Astrocyte of the cerebellum (primary cell): ENCODE data around the gene KASH5.

Experiments
- DNase-seq: peaks from one replicate; pipeline ENCODE4 v3.0.0-alpha.2; 2011; ENCODE audit warnings: low read depth
- H3K4me3 ChIP-seq: 2 replicates; pipeline ENCODE4 v1.5.1; 2011; ENCODE audit warnings: mild to moderate bottlenecking, low read depth, low read length, moderate library complexity
- in situ Hi-C: cut with HindIII; loops from 2 replicates; pipeline ENCODE4 v1.10.0; 2017; ENCODE audit warnings: low sequenced_read_pairs
- TF ChIP-seq, protein P1 (sequence below): IDR thresholded peaks from 2 replicates; pipeline ENCODE4 v1.5.1; 2012; ENCODE audit warnings: low read length, low read depth, moderate library complexity, mild to moderate bottlenecking; ENCODE audit errors: missing control alignments

Gene KASH5

DNA sequence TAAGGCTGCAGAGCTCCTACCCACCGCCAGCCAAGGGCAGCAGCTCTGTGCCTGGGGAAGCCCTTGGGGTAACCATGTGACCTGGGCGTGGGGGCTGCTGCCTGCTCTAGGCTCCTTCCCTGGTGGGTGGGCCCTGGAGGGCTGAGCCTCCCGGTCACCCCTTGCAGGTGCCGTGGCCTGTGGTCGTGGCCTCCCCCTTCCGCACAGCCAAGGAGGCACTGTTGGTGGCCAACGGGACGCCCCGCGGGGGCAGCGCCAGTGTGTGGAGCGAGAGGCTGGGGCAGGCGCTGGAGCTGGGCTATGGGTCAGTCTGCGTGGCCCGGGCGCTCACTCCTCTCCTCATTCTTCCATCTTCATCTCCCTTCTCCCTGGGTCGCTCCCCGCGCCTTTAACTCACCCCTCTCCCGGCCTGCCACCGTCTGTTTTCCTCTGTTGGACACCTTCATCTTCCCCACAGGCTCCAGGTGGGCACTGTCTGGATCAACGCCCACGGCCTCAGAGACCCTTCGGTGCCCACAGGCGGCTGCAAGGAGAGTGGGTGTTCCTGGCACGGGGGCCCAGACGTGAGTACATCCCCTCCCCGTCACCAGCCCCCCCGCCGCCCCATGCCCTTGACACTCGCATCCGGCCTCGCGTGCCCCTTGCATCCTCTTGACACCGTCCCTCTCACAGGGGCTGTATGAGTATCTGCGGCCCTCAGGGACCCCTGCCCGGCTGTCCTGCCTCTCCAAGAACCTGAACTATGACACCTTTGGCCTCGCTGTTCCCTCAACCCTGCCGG, 76.1 kb downstream of the KASH5 start:
- no peak overlapping the region for H3K4me3 ChIP-seq
- in situ Hi-C loops, result no loop called here
- TF ChIP-seq, protein P1, sequence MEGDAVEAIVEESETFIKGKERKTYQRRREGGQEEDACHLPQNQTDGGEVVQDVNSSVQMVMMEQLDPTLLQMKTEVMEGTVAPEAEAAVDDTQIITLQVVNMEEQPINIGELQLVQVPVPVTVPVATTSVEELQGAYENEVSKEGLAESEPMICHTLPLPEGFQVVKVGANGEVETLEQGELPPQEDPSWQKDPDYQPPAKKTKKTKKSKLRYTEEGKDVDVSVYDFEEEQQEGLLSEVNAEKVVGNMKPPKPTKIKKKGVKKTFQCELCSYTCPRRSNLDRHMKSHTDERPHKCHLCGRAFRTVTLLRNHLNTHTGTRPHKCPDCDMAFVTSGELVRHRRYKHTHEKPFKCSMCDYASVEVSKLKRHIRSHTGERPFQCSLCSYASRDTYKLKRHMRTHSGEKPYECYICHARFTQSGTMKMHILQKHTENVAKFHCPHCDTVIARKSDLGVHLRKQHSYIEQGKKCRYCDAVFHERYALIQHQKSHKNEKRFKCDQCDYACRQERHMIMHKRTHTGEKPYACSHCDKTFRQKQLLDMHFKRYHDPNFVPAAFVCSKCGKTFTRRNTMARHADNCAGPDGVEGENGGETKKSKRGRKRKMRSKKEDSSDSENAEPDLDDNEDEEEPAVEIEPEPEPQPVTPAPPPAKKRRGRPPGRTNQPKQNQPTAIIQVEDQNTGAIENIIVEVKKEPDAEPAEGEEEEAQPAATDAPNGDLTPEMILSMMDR, result no peak
- DNase-seq, result no peak

DNA sequence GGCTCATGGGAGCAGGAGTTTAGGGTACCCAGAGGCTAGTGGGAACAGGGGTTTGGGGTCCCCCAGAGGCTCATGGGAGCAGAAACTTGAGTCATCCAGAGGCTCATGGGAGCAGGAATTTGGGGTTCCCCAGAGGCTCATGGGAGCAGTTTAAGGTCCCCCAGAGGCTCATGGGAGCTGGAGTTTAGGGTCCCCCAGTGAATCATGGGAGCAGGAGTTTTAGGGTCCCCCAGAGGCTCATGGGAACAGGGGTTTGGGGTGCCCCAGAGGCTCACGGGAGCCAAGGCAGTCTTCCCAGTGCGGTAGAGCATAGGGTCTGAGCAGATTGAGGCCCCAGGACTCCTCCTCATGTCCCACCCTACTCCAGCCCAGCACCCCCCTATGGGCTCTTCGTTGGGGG, 77.3 kb downstream of the KASH5 start:
- in situ Hi-C loops, result no loop called here
- TF ChIP-seq, protein P1, result no peak

More for the DNA sequence above, 77.3 kb downstream of the KASH5 start:
- no peak for DNase-seq
- no peak overlapping the region for H3K4me3 ChIP-seq
